Hematopoietic multipotent progenitor cell treated with erythropoietin and hydrocortisone succinate and interleukin-3 and kit ligand, for 8 days (in vitro differentiated cells): ENCODE measurements around the gene CACNA2D1.

Experiments used
- DNase-seq: peaks from one replicate; pipeline ENCODE4 v3.0.0-alpha.2; 2015

CACNA2D1 gene

GRCh38 chr7:82443547-82444219 lies at the start of gene CACNA2D1:
Gene CACNA2D1, minus strand, starts transcription at chr7:82443777.
- no peak for DNase-seq

- peak; percentile 8 for DNase-seq
Measured at GRCh38 chr7:82481499-82482097, 38.0 kb upstream of the CACNA2D1 start.

GRCh38 chr7:82477733-82478515 lies 34.3 kb upstream of the CACNA2D1 start:
- DNase-seq = no peak

- DNase-seq = no peak
Measured at GRCh38 chr7:82472966-82473365, 29.4 kb upstream of the CACNA2D1 start.

GRCh38 chr7:82471351-82472020 lies 27.9 kb upstream of the CACNA2D1 start:
- no peak for DNase-seq

GRCh38 chr7:82469207-82469606 lies 25.6 kb upstream of the CACNA2D1 start:
- no peak for DNase-seq

GRCh38 chr7:82468435-82468834 lies 24.9 kb upstream of the CACNA2D1 start:
- DNase-seq = no peak

GRCh38 chr7:82467020-82467419 lies 23.4 kb upstream of the CACNA2D1 start:
- DNase-seq = no peak

GRCh38 chr7:82464372-82464771 lies 20.8 kb upstream of the CACNA2D1 start:
- DNase-seq = no peak

- no peak for DNase-seq
Measured at GRCh38 chr7:82455295-82455694, 11.7 kb upstream of the CACNA2D1 start.

- no peak for DNase-seq
Measured at GRCh38 chr7:82450759-82451158, 7.2 kb upstream of the CACNA2D1 start.

- DNase-seq = no peak
Measured at GRCh38 chr7:82449910-82450309, 6.3 kb upstream of the CACNA2D1 start.

GRCh38 chr7:82446897-82447296 lies 3.3 kb upstream of the CACNA2D1 start:
- DNase-seq = no peak

- DNase-seq = no peak
Measured at GRCh38 chr7:82445271-82445670, 1.7 kb upstream of the CACNA2D1 start.

GRCh38 chr7:82444220-82444909 lies 788 bp upstream of the CACNA2D1 start:
- DNase-seq = no peak

GRCh38 chr7:82443036-82443546 lies 486 bp downstream of the CACNA2D1 start:
- no peak for DNase-seq

GRCh38 chr7:82442492-82443035 lies 1.0 kb downstream of the CACNA2D1 start:
- DNase-seq = no peak

- DNase-seq = no peak
Measured at GRCh38 chr7:82441669-82442478, 1.7 kb downstream of the CACNA2D1 start.

GRCh38 chr7:82438521-82438920 lies 5.1 kb downstream of the CACNA2D1 start:
- no peak for DNase-seq

- no peak for DNase-seq
Measured at GRCh38 chr7:82435769-82436168, 7.8 kb downstream of the CACNA2D1 start.

- no peak for DNase-seq
Measured at GRCh38 chr7:82434275-82435022, 9.1 kb downstream of the CACNA2D1 start.
